Measurements from ENCODE around the gene TMEM9B. TPM values are rescaled to one million over a fixed set of nuclear protein-coding genes. Genes with fewer than 3 reads are reported as not detected.
"Not testable (repeated sequence)": the region's sequence is repeated elsewhere in the genome, so short reads cannot be mapped to it uniquely, and the experiment has no call there.

TMEM9B gene
- total and polyA plus RNA-seq, 2 experiments from 2014 or later: 10.4 to 12.9 TPM

DNA sequence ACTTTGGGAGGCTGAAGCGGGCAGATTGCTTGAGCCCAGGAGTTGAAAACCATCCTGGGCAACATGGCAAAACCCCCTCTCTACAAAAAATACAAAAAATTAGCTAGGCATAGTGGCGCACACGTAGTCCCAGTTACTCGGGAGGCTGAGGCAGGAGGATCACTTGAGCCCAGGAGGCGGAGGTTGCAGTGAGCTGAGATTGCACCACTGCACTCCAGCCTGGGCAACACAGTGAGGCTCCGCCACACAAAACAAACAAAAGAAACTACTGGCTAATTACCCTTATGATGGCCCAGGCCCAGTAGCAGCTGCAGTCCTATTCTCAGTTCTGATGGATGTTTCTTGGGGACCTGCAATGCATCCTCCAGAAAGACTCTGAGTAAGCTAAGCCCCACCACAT lies 22.5 kb upstream of the TMEM9B start:
- not testable (repeated sequence) for H3K4me3 ChIP-seq; H3K4me3 Mint-ChIP-seq; H3K27me3 Mint-ChIP-seq (ENCODE audit: insufficient read depth, low read depth, poor library complexity)

DNA sequence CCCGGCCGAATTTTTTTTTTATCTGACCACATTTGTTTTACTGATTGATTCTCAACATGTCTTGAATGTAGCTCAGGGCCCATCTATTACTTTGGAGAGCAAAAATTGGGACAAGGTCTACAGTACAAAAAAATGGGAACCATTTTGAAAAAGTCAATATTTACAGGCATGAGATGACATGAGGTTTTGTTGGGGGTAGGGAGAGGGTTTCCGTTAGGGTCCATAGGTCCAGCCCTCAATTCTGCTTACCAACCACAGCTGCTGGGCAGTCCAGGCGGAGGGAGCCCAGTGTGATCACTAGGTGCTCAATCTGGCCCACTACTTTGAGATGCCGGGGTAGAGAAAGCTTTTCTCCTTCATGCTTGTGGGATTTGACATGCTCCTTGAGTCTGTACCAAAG lies 21.2 kb upstream of the TMEM9B start:
- ATAC-seq: no peak
- no peak overlapping the region for H3K4me3 Mint-ChIP-seq

More for the DNA sequence above, 22.5 kb upstream of the TMEM9B start:
- not testable (repeated sequence) for H3K9me2 ChIP-seq (ENCODE audit: insufficient read depth); H3K4me1 ChIP-seq (ENCODE audit: insufficient read depth); ATAC-seq; H2AFZ ChIP-seq; H3K79me2 ChIP-seq (replicated peaks; ENCODE audit: insufficient read depth); H3K36me3 ChIP-seq (ENCODE audit: insufficient read depth); H3K4me2 ChIP-seq; H3K36me3 Mint-ChIP-seq (ENCODE audit: low read depth); H3K9me3 Mint-ChIP-seq; H3F3A ChIP-seq (replicated peaks; ENCODE audit: low read depth); H3K27me3 ChIP-seq (ENCODE audit: insufficient read depth); H3K27ac ChIP-seq (ENCODE audit: low read depth); H3K4me1 Mint-ChIP-seq; H3K27ac Mint-ChIP-seq; DNase-seq (ENCODE audit: low spot score); H4K20me1 ChIP-seq (replicated peaks; ENCODE audit: insufficient read depth)

More for the DNA sequence above, 21.2 kb upstream of the TMEM9B start:
- Mint-ChIP-seq H3K27ac (no peak overlapping the region), H3K9me3 (no peaks in the 10 kb centered on the region), H3K27me3 (ENCODE audit: insufficient read depth, low read depth, poor library complexity) (no peaks in the 10 kb centered on the region), H3K4me1 (peaks cover 7% of the 10 kb centered on the region; the same call in 2 of the 3 replicates), H3K36me3 (ENCODE audit: low read depth) (peaks cover 2% of the 10 kb centered on the region; the same call in 1 of the 3 replicates)
- Histone ChIP-seq H3K9me2 (ENCODE audit: insufficient read depth) (no peaks in the 10 kb centered on the region), H3K27ac (ENCODE audit: low read depth) (no peak overlapping the region), H3K79me2 (replicated peaks; ENCODE audit: insufficient read depth) (no peaks in the 10 kb centered on the region), H2AFZ (no peak overlapping the region), H3K4me2 (no peak overlapping the region), H4K20me1 (replicated peaks; ENCODE audit: insufficient read depth) (no peaks in the 10 kb centered on the region), H3F3A (replicated peaks; ENCODE audit: low read depth) (no peaks in the 10 kb centered on the region), H3K27me3 (ENCODE audit: insufficient read depth) (no peaks in the 10 kb centered on the region), H3K4me1 (ENCODE audit: insufficient read depth) (no peaks in the 10 kb centered on the region), H3K36me3 (ENCODE audit: insufficient read depth) (no peaks in the 10 kb centered on the region), H3K4me3 (no peak overlapping the region)
- TF ChIP-seq CREB1 (CRISPR knock-in tag; IDR thresholded peaks at IDR 0.05; ENCODE audit: low read depth) (no peak), STAT1 (IDR thresholded peaks at IDR 0.05; ENCODE audit: unreplicated experiment) (no peak)
- TF ChIP-seq, protein P1, sequence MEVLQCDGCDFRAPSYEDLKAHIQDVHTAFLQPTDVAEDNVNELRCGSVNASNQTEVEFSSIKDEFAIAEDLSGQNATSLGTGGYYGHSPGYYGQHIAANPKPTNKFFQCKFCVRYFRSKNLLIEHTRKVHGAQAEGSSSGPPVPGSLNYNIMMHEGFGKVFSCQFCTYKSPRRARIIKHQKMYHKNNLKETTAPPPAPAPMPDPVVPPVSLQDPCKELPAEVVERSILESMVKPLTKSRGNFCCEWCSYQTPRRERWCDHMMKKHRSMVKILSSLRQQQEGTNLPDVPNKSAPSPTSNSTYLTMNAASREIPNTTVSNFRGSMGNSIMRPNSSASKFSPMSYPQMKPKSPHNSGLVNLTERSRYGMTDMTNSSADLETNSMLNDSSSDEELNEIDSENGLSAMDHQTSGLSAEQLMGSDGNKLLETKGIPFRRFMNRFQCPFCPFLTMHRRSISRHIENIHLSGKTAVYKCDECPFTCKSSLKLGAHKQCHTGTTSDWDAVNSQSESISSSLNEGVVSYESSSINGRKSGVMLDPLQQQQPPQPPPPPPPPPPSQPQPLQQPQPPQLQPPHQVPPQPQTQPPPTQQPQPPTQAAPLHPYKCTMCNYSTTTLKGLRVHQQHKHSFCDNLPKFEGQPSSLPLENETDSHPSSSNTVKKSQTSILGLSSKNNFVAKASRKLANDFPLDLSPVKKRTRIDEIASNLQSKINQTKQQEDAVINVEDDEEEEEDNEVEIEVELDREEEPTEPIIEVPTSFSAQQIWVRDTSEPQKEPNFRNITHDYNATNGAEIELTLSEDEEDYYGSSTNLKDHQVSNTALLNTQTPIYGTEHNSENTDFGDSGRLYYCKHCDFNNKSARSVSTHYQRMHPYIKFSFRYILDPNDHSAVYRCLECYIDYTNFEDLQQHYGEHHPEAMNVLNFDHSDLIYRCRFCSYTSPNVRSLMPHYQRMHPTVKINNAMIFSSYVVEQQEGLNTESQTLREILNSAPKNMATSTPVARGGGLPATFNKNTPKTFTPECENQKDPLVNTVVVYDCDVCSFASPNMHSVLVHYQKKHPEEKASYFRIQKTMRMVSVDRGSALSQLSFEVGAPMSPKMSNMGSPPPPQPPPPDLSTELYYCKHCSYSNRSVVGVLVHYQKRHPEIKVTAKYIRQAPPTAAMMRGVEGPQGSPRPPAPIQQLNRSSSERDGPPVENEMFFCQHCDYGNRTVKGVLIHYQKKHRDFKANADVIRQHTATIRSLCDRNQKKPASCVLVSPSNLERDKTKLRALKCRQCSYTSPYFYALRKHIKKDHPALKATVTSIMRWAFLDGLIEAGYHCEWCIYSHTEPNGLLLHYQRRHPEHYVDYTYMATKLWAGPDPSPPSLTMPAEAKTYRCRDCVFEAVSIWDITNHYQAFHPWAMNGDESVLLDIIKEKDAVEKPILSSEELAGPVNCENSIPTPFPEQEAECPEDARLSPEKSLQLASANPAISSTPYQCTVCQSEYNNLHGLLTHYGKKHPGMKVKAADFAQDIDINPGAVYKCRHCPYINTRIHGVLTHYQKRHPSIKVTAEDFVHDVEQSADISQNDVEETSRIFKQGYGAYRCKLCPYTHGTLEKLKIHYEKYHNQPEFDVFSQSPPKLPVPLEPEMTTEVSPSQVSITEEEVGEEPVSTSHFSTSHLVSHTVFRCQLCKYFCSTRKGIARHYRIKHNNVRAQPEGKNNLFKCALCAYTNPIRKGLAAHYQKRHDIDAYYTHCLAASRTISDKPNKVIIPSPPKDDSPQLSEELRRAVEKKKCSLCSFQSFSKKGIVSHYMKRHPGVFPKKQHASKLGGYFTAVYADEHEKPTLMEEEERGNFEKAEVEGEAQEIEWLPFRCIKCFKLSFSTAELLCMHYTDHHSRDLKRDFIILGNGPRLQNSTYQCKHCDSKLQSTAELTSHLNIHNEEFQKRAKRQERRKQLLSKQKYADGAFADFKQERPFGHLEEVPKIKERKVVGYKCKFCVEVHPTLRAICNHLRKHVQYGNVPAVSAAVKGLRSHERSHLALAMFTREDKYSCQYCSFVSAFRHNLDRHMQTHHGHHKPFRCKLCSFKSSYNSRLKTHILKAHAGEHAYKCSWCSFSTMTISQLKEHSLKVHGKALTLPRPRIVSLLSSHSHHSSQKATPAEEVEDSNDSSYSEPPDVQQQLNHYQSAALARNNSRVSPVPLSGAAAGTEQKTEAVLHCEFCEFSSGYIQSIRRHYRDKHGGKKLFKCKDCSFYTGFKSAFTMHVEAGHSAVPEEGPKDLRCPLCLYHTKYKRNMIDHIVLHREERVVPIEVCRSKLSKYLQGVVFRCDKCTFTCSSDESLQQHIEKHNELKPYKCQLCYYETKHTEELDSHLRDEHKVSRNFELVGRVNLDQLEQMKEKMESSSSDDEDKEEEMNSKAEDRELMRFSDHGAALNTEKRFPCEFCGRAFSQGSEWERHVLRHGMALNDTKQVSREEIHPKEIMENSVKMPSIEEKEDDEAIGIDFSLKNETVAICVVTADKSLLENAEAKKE (CRISPR knock-in tag; IDR thresholded peaks at IDR 0.05): no peak
- TF ChIP-seq, protein P2, sequence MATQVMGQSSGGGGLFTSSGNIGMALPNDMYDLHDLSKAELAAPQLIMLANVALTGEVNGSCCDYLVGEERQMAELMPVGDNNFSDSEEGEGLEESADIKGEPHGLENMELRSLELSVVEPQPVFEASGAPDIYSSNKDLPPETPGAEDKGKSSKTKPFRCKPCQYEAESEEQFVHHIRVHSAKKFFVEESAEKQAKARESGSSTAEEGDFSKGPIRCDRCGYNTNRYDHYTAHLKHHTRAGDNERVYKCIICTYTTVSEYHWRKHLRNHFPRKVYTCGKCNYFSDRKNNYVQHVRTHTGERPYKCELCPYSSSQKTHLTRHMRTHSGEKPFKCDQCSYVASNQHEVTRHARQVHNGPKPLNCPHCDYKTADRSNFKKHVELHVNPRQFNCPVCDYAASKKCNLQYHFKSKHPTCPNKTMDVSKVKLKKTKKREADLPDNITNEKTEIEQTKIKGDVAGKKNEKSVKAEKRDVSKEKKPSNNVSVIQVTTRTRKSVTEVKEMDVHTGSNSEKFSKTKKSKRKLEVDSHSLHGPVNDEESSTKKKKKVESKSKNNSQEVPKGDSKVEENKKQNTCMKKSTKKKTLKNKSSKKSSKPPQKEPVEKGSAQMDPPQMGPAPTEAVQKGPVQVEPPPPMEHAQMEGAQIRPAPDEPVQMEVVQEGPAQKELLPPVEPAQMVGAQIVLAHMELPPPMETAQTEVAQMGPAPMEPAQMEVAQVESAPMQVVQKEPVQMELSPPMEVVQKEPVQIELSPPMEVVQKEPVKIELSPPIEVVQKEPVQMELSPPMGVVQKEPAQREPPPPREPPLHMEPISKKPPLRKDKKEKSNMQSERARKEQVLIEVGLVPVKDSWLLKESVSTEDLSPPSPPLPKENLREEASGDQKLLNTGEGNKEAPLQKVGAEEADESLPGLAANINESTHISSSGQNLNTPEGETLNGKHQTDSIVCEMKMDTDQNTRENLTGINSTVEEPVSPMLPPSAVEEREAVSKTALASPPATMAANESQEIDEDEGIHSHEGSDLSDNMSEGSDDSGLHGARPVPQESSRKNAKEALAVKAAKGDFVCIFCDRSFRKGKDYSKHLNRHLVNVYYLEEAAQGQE (IDR thresholded peaks at IDR 0.05; ENCODE audit: unreplicated experiment): no peak
- no peak for DNase-seq (ENCODE audit: low spot score)

Measured in GM23338 (cell line).